H1 (cell line): ENCODE results near the gene MTCH1. TPM values are rescaled to one million over a fixed set of nuclear protein-coding genes. Genes with fewer than 3 reads are reported as not detected.

Experiments used
- CTCF ChIA-PET: fragments of 300-600 bp; sonication (Branson Sonifier 250); formaldehyde crosslinking; loops from one replicate; lab custom pipeline; 2021; ENCODE audit not compliant: partially characterized antibody; lab: Charles Lee
- POLR2A ChIA-PET: fragments of 300-600 bp; sonication (Branson Sonifier 250); formaldehyde crosslinking; loops from one replicate; lab custom pipeline; 2021; ENCODE audit warnings: inconsistent platforms; ENCODE audit not compliant: partially characterized antibody; lab: Charles Lee
- DNase-seq, 2 experiments: peaks; one replicate each; pipeline versions ENCODE4 v3.0.0 to v3.0.0-alpha.2; 2010 to 2022; ENCODE audit warnings: low spot score in 2 of 2, low read depth in 1 of 2, mixed read lengths in 1 of 2
- FAIRE-seq: peaks from 2 replicates; lab custom pipeline; 2011; peaks lifted over from hg19 to GRCh38; lab: Jason Lieb, UNC
- H2AFZ ChIP-seq: 2 replicates; pipeline ENCODE4 v1.8.1; 2012; ENCODE audit warnings: low read length, inconsistent platforms
- H2AK5ac ChIP-seq: 2 replicates; pipeline ENCODE4 v1.6.1; 2013; ENCODE audit warnings: low read depth, low read length
- H2BK120ac ChIP-seq: replicated peaks from 2 replicates; pipeline ENCODE3; 2013; ENCODE audit warnings: low read depth, low read length, inconsistent platforms
- H2BK12ac ChIP-seq: 2 replicates; pipeline ENCODE4 v1.6.1; 2013; ENCODE audit warnings: low read depth, low read length
- H2BK15ac ChIP-seq: 2 replicates; pipeline ENCODE4 v1.6.1; 2013; ENCODE audit warnings: low read length
- H2BK20ac ChIP-seq: 2 replicates; pipeline ENCODE4 v1.6.1; 2013; ENCODE audit warnings: low read length
- H2BK5ac ChIP-seq: 2 replicates; pipeline ENCODE4 v1.6.1; 2013; ENCODE audit warnings: low read depth, low read length
- H3K14ac ChIP-seq: 2 replicates; pipeline ENCODE4 v1.6.1; 2013; ENCODE audit warnings: inconsistent platforms; ENCODE audit not compliant: insufficient read length
- H3K18ac ChIP-seq: 2 replicates; pipeline ENCODE4 v1.6.1; 2013; ENCODE audit warnings: low read length; ENCODE audit errors: extremely low read depth
- H3K23ac ChIP-seq: 2 replicates; pipeline ENCODE4 v1.6.1; 2013; ENCODE audit warnings: inconsistent platforms; ENCODE audit not compliant: insufficient read length
- H3K23me2 ChIP-seq: 2 replicates; pipeline ENCODE4 v1.6.1; 2013; ENCODE audit warnings: low read depth, low read length
- H3K27ac ChIP-seq: 2 replicates; pipeline ENCODE4 v1.6.1; 2011; ENCODE audit warnings: low read depth, low read length, inconsistent platforms
- H3K27me3 ChIP-seq, 4 experiments: replicated peaks in 1 of 4; 1 replicate in 1 of 4; 2 replicates in 3 of 4; pipeline versions ENCODE4 v1.6.1 to v1.8.1; 2011 to 2013; ENCODE audit warnings: low read length in 3 of 4, mild to moderate bottlenecking in 3 of 4, inconsistent platforms in 2 of 4, mixed read lengths in 2 of 4, moderate library complexity in 1 of 4; ENCODE audit not compliant: control insufficient read depth in 3 of 4, insufficient read depth in 3 of 4; ENCODE audit errors: extremely low read depth in 1 of 4
- H3K36me3 ChIP-seq, 4 experiments: 2 replicates each; pipeline versions ENCODE4 v1.6.1 to v1.8.1; 2011 to 2013; ENCODE audit warnings: mild to moderate bottlenecking in 4 of 4, low read length in 3 of 4, moderate library complexity in 2 of 4, control low read depth in 1 of 4, inconsistent platforms in 1 of 4; ENCODE audit not compliant: insufficient read depth in 4 of 4, control insufficient read depth in 2 of 4
- H3K4ac ChIP-seq: replicated peaks from 2 replicates; pipeline ENCODE3; 2013; ENCODE audit warnings: low read length, low read depth, mixed read lengths, inconsistent platforms; ENCODE audit not compliant: insufficient read length
- H3K4me1 ChIP-seq, 4 experiments: replicated peaks in 1 of 4; 1 replicate in 1 of 4; 2 replicates in 3 of 4; pipeline versions ENCODE4 v1.6.1 to v1.8.1; 2011 to 2013; ENCODE audit warnings: low read length in 3 of 4, inconsistent platforms in 2 of 4, mixed read lengths in 1 of 4; ENCODE audit not compliant: insufficient read depth in 4 of 4, control insufficient read depth in 3 of 4
- H3K4me2 ChIP-seq, 2 experiments: 2 replicates each; pipeline versions ENCODE4 v1.6.1 to v1.8.1; 2011 to 2013; ENCODE audit warnings: low read depth in 2 of 2, low read length in 2 of 2, control low read depth in 1 of 2, inconsistent platforms in 1 of 2, mild to moderate bottlenecking in 1 of 2; ENCODE audit not compliant: insufficient read depth in 1 of 2
- H3K4me3 ChIP-seq, 4 experiments: fragments of 200-600, 300-600 bp in 1 of 4; sonication (generic), shearing (Covaris generic), sonication (Bioruptor Twin) in 1 of 4; 2 replicates each; pipeline versions ENCODE4 v1.5.1 to v1.8.1; 2011 to 2016; ENCODE audit warnings: low read length in 4 of 4, low read depth in 3 of 4, control low read depth in 2 of 4, inconsistent platforms in 2 of 4, mild to moderate bottlenecking in 2 of 4, mixed read lengths in 1 of 4, moderate library complexity in 1 of 4; ENCODE audit not compliant: insufficient read depth in 2 of 4; ENCODE audit errors: extremely low read depth in 1 of 4
- H3K56ac ChIP-seq: replicated peaks from 2 replicates; pipeline ENCODE3; 2013; ENCODE audit warnings: low read depth, mild to moderate bottlenecking, mixed read lengths, low read length, inconsistent platforms; ENCODE audit not compliant: insufficient read length
- H3K79me1 ChIP-seq: 2 replicates; pipeline ENCODE4 v1.6.1; 2013; ENCODE audit warnings: low read depth, low read length, control low read depth
- H3K79me2 ChIP-seq, 2 experiments: 2 replicates each; pipeline versions ENCODE4 v1.6.1 to v1.8.1; 2012 to 2013; ENCODE audit warnings: low read length in 2 of 2, mild to moderate bottlenecking in 2 of 2, inconsistent platforms in 1 of 2; ENCODE audit not compliant: insufficient read depth in 2 of 2, control insufficient read depth in 1 of 2
- H3K9ac ChIP-seq, 4 experiments: replicated peaks in 1 of 4; 1 replicate in 1 of 4; 2 replicates in 3 of 4; pipeline versions ENCODE4 v1.6.1 to v1.8.1; 2011 to 2013; ENCODE audit warnings: low read depth in 3 of 4, low read length in 3 of 4, control low read depth in 2 of 4, mild to moderate bottlenecking in 2 of 4, moderate library complexity in 2 of 4, inconsistent platforms in 1 of 4; ENCODE audit errors: extremely low read depth in 1 of 4
- H3K9me3 ChIP-seq, 2 experiments: 2 replicates each; pipeline versions ENCODE4 v1.6.1 to v1.8.1; 2012 to 2013; ENCODE audit warnings: mild to moderate bottlenecking in 2 of 2, moderate library complexity in 2 of 2, control low read depth in 1 of 2, inconsistent platforms in 1 of 2, low read depth in 1 of 2, low read length in 1 of 2, mixed read lengths in 1 of 2; ENCODE audit not compliant: insufficient read depth in 2 of 2
- H4K20me1 ChIP-seq, 2 experiments: replicated peaks in 1 of 2; 2 replicates each; pipeline versions ENCODE3 to v1.8.1; 2011 to 2013; ENCODE audit warnings: inconsistent platforms in 2 of 2, low read length in 2 of 2, mild to moderate bottlenecking in 1 of 2; ENCODE audit not compliant: insufficient read depth in 2 of 2, control insufficient read depth in 1 of 2
- H4K5ac ChIP-seq: 2 replicates; pipeline ENCODE4 v1.6.1; 2013; ENCODE audit warnings: low read length, low read depth, mixed read lengths, inconsistent platforms; ENCODE audit not compliant: insufficient read length
- H4K8ac ChIP-seq: 2 replicates; pipeline ENCODE4 v1.8.0; 2013; ENCODE audit warnings: mild to moderate bottlenecking, moderate library complexity, low read length, inconsistent platforms; ENCODE audit not compliant: insufficient read depth; ENCODE audit errors: extremely low read depth
- H4K91ac ChIP-seq: replicated peaks from 2 replicates; pipeline ENCODE3; 2013; ENCODE audit warnings: low read length, mixed read lengths, inconsistent platforms; ENCODE audit not compliant: insufficient read length
- ASH2L ChIP-seq: fragments of 200-600, 300-600 bp; sonication (generic); IDR thresholded peaks from one replicate; pipeline ENCODE4 v1.7.1; 2017; ENCODE audit warnings: low read length
- ATF3 ChIP-seq: IDR thresholded peaks from 2 replicates; pipeline ENCODE4 v1.6.1; 2011; ENCODE audit warnings: low read depth, mild to moderate bottlenecking, low read length; ENCODE audit not compliant: insufficient read depth
- CEBPB ChIP-seq: IDR thresholded peaks from 2 replicates; pipeline ENCODE4 v1.6.1; 2012; ENCODE audit warnings: low read depth, low read length
- CHD1 ChIP-seq: IDR thresholded peaks from 2 replicates; pipeline ENCODE4 v1.6.1; 2012; ENCODE audit warnings: low read depth, low read length, improper control_type of control experiment
- CHD2 ChIP-seq: IDR thresholded peaks from 2 replicates; pipeline ENCODE4 v1.6.1; 2012; ENCODE audit warnings: low read length, improper control_type of control experiment
- CREB1 ChIP-seq: IDR thresholded peaks from 2 replicates; pipeline ENCODE4 v1.6.1; 2012; ENCODE audit warnings: inconsistent platforms
- CTCF ChIP-seq, 3 experiments: IDR thresholded peaks; 1 replicate in 2 of 3; 2 replicates in 1 of 3; pipeline versions ENCODE4 v1.5.1 to v1.6.1; 2011; ENCODE audit warnings: low read length in 3 of 3, mild to moderate bottlenecking in 3 of 3, inconsistent platforms in 2 of 3, low read depth in 1 of 3, moderate library complexity in 1 of 3; ENCODE audit not compliant: insufficient read depth in 1 of 3; ENCODE audit errors: control extremely low read depth in 1 of 3
- EP300 ChIP-seq, 2 experiments: IDR thresholded peaks; 1 replicate in 1 of 2; 2 replicates in 1 of 2; pipeline ENCODE4 v1.6.1; 2011 to 2012; ENCODE audit warnings: low read depth in 2 of 2, low read length in 2 of 2, mild to moderate bottlenecking in 2 of 2, borderline replicate concordance in 1 of 2, inconsistent platforms in 1 of 2, moderate library complexity in 1 of 2
- NANOG ChIP-seq: IDR thresholded peaks from 2 replicates; pipeline ENCODE4 v1.6.1; 2011; ENCODE audit warnings: low read length, low read depth, mild to moderate bottlenecking, inconsistent platforms; ENCODE audit not compliant: insufficient read depth, poor library complexity, severe bottlenecking
- POU5F1 ChIP-seq: IDR thresholded peaks from 2 replicates; pipeline ENCODE4 v1.6.1; 2011; ENCODE audit warnings: low read depth, mild to moderate bottlenecking, low read length, moderate library complexity
- RFX5 ChIP-seq: IDR thresholded peaks from 2 replicates; pipeline ENCODE4 v1.6.1; 2011; ENCODE audit warnings: low read depth, low read length, improper control_type of control experiment, borderline replicate concordance
- TAF7 ChIP-seq: optimal IDR thresholded peaks from 2 replicates; pipeline ENCODE3; 2011; ENCODE audit warnings: low read depth, mild to moderate bottlenecking, inconsistent platforms, low read length, moderate library complexity, borderline replicate concordance
- WGBS, 2 experiments: shearing (Covaris generic) in 1 of 2; methylation state at CpG; one replicate each; pipeline versions ENCODE4 v1.1.6 to v1.1.7; 2013 to 2015; ENCODE audit warnings: low lambda C conversion rate in 2 of 2, mixed read lengths in 2 of 2, inconsistent platforms in 1 of 2, low coverage in 1 of 2, missing lambda C conversion rate in 1 of 2; ENCODE audit not compliant: insufficient replicate concordance in 2 of 2, insufficient coverage in 1 of 2, insufficient read length in 1 of 2; ENCODE audit errors: extremely low coverage in 1 of 2, missing lambda C conversion rate in 1 of 2; 5-methylcytosine and 5-hydroxymethylcytosine counted together
- polyA plus RNA-seq, 7 experiments: library from polyadenylated mRNA; depleted of rRNA in 3 of 7; stranded (reverse) in 5 of 7; unstranded in 2 of 7; fragments of >200 nt in 5 of 7; fragments of 200-250 nt in 2 of 7; gene quantifications; 1 replicate in 5 of 7; 2 replicates in 1 of 7; 4 replicates in 1 of 7; pipeline versions ENCODE4 v1.2.1 to v1.2.3, GENCODE V29; 2011 to 2013; ENCODE audit warnings: missing spikeins in 2 of 7, mixed read lengths in 2 of 7
- total RNA-seq: library from RNA; stranded (reverse); fragmentation: NEBNext Ultra II Directional; extraction: Animal tissue kit (Norgen Biotek cat#: 25700); gene quantifications from 2 replicates; pipeline ENCODE4 v1.2.1, GENCODE V29; 2021

Gene MTCH1
- total and polyA plus RNA-seq, 2 of the 8 experiments (the other 6 are each of a cell fraction or from before 2014, with no cell fraction given) = 169 to 214 TPM

- no peak for DNase-seq
- ChIA-PET CTCF (no interaction called here), POLR2A (no interaction called here)
- H3K9me3 ChIP-seq = no peaks in the 10 kb centered on the region
- no peak overlapping the region for H2BK5ac ChIP-seq
- no peak for FAIRE-seq
- H2BK20ac ChIP-seq = no peak overlapping the region
- H3K23ac ChIP-seq = no peak overlapping the region
- no peak overlapping the region for H2AFZ ChIP-seq
- H4K8ac ChIP-seq = no peak overlapping the region
- H3K27me3 ChIP-seq = no peaks in the 10 kb centered on the region
- no peak overlapping the region for H3K4me2 ChIP-seq
- 71% methylated on average over 5 of the region's 5 CpGs; no CpG with 5 or more reads in 1 of the 2 experiments for WGBS, 2 experiments
- no peak overlapping the region for H3K18ac ChIP-seq
- H2BK15ac ChIP-seq = no peak overlapping the region
- no peaks in the 10 kb centered on the region for H4K20me1 ChIP-seq
- H3K27ac ChIP-seq = no peak overlapping the region
- no peak overlapping the region for H4K5ac ChIP-seq
- no peak overlapping the region for H3K56ac ChIP-seq
- H3K79me2 ChIP-seq = no peaks in the 10 kb centered on the region
- no peak overlapping the region for H3K4ac ChIP-seq
- peaks cover under 1 to 17% (median 4%) of the 10 kb centered on the region in 4 experiments; a peak in 6 of 7 replicates for H3K4me1 ChIP-seq
- no peak overlapping the region for H3K14ac ChIP-seq
- no peak overlapping the region for H2BK120ac ChIP-seq
- H4K91ac ChIP-seq = no peak overlapping the region
- no peak overlapping the region for H2AK5ac ChIP-seq
- no peak overlapping the region for H3K9ac ChIP-seq
- no peak overlapping the region for H3K4me3 ChIP-seq
- H3K36me3 ChIP-seq = no peaks in the 10 kb centered on the region
- no peaks in the 10 kb centered on the region for H3K23me2 ChIP-seq
- H3K79me1 ChIP-seq = no peaks in the 10 kb centered on the region
- no peak overlapping the region for H2BK12ac ChIP-seq
- TF ChIP-seq CREB1 = no peak
- TF ChIP-seq CHD1 = no peak
- TF ChIP-seq RFX5 = no peak
- TF ChIP-seq TAF7 = no peak
- TF ChIP-seq NANOG = no peak
- TF ChIP-seq CHD2 = no peak
- no peak for TF ChIP-seq CTCF (IDR thresholded peaks at IDR 0.05; ENCODE audit: control extremely low read depth in 1 of 3, insufficient read depth in 1 of 3, low read depth in 1 of 3, low read length in 3 of 3)
- TF ChIP-seq ASH2L = no peak
- no peak for TF ChIP-seq ATF3
- TF ChIP-seq CEBPB = no peak
- no peak for TF ChIP-seq POU5F1
- TF ChIP-seq EP300 (IDR thresholded peaks at IDR 0.05; ENCODE audit: borderline replicate concordance in 1 of 2, low read depth in 2 of 2, low read length in 2 of 2) = no peak
These were observed 41.3 kb downstream of the MTCH1 start for GRCh38 chr6:36944650-36945049.
